Measurements from ENCODE around the gene RPS3.

- TF ChIP-seq CTCF (IDR thresholded peaks at IDR 0.05 in 4 of 5, conservative IDR thresholded peaks at IDR 0.05 in 1 of 5), result no peak
- no peak for TF ChIP-seq POLR2A (IDR thresholded peaks at IDR 0.05)
These were observed 21.1 kb downstream of the RPS3 start for GRCh38 chr11:75420224-75421034.
